Mucosa of stomach (tissue), 1 donor: ENCODE data around the gene NDUFV2.
"Not testable (repeated sequence)": the region's sequence is repeated elsewhere in the genome, so short reads cannot be mapped to it uniquely, and the experiment has no call there.

Experiments used
- H3K27me3 ChIP-seq: one replicate; pipeline ENCODE4 v1.7.0; 2013; ENCODE audit warnings: mild to moderate bottlenecking, low read length; ENCODE audit not compliant: control insufficient read depth, insufficient read depth
- H3K36me3 ChIP-seq: one replicate; pipeline ENCODE4 v1.7.0; 2013; ENCODE audit warnings: low read length; ENCODE audit not compliant: control insufficient read depth, insufficient read depth
- H3K4me1 ChIP-seq: one replicate; pipeline ENCODE4 v1.7.0; 2013; ENCODE audit warnings: mild to moderate bottlenecking, low read length; ENCODE audit not compliant: control insufficient read depth, insufficient read depth
- H3K4me3 ChIP-seq: one replicate; pipeline ENCODE4 v1.7.0; 2013; ENCODE audit warnings: low read length
- H3K9ac ChIP-seq: one replicate; pipeline ENCODE4 v1.7.0; 2013; ENCODE audit warnings: mild to moderate bottlenecking, low read length, moderate library complexity
- H3K9me3 ChIP-seq: one replicate; pipeline ENCODE4 v1.7.0; 2013; ENCODE audit warnings: mild to moderate bottlenecking, low read length, moderate library complexity; ENCODE audit not compliant: control insufficient read depth
- donor health status: Pancreatic carcinoma.

Gene NDUFV2

DNA sequence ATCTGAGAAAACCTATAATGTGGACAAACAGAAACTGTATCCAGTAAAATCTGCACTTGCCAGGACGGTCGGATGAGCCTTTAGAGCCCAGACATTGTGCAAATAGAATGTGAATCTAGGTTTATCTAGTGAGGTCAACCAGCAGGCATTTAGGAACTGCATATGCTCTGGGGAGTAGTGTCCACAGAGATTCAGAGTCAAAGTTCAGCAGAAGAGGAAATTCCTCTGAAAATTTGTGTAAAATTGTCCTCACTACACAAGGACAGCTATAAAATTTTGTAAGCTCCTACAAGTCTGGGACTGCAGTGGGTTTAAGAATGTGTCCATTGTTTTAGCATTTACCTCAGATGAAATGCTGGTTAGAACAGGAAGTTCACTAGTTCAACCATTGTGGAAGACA, 9.8 kb upstream of the NDUFV2 start:
- Histone ChIP-seq H3K4me1 (peaks cover 8% of the 10 kb centered on the region), H3K9ac (no peak overlapping the region), H3K27me3 (no peaks in the 10 kb centered on the region), H3K4me3 (no peak overlapping the region), H3K9me3 (no peaks in the 10 kb centered on the region), H3K36me3 (no peaks in the 10 kb centered on the region)

DNA sequence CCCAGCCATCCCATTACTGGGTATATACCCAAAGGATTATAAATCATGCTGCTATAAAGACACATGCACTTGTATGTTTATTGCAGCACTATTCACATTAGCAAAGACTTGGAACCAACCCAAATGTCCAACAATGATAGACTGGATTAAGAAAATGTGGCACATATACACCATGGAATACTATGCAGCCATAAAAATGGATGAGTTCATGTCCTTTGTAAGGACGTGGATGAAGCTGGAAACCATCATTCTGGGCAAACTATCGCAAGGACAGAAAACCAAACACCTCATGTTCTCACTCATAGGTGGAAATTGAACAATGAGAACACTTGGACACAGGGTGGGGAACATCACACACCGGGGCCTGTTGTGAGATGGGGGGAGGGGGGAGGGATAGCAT, 9.4 kb upstream of the NDUFV2 start:
- not testable (repeated sequence) for H3K36me3 ChIP-seq, H3K27me3 ChIP-seq, H3K4me1 ChIP-seq, H3K9ac ChIP-seq, H3K4me3 ChIP-seq, H3K9me3 ChIP-seq

DNA sequence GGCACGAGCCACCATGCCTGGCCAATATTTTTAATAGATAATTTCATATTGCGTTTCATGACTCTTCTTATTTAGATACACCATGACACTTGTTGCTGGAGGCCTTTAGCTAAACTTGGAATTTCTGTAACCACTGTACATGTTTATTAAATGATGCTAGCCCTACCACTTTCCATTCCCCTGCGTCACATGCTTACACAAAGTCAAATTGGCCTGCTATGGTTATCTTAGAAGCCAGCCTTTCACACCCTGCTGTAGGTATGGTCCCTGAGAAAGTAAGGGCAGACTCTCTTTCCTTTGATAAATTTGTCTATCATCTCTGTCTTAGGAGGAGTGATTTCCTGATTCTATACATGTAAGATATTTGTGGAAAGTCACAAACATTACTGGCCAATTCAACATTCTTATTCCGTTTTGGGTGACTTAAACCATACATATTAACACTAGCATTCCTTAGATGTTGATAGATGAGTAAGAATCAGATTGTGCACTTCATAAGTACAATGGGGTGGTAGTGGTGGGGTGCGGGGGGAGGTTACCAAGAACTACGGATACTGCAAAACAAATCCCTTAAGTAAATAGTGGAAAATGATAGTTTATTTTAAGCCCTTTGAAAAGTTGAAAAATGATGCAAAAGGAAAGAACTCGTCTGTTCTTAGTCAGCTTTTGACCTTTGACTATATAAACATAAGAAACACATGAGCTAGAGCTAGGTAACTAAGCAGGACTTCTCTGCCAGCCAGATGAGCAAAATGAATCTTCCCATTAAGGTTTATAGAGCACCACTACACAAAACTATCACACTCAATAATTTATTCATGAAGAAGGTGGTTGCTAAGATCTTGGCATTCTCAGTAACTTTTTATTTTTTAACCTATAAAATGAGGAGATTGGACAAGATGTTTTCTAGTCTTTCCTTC, 7.9 kb upstream of the NDUFV2 start:
- Histone ChIP-seq H3K36me3 (no peaks in the 10 kb centered on the region), H3K9ac (no peak overlapping the region), H3K9me3 (no peaks in the 10 kb centered on the region), H3K27me3 (no peaks in the 10 kb centered on the region), H3K4me1 (peaks cover 8% of the 10 kb centered on the region), H3K4me3 (no peak overlapping the region)

GRCh38 chr18:9095297-9096006, 7.0 kb upstream of the NDUFV2 start:
- Histone ChIP-seq H3K9ac (no peak overlapping the region), H3K27me3 (no peaks in the 10 kb centered on the region), H3K4me3 (no peak overlapping the region), H3K4me1 (peaks cover 8% of the 10 kb centered on the region), H3K9me3 (no peaks in the 10 kb centered on the region), H3K36me3 (no peaks in the 10 kb centered on the region)

- H3K4me1 ChIP-seq, result peaks cover 8% of the 10 kb centered on the region
- H3K9ac ChIP-seq, result no peak overlapping the region
- no peaks in the 10 kb centered on the region for H3K36me3 ChIP-seq
- H3K4me3 ChIP-seq, result no peak overlapping the region
- H3K9me3 ChIP-seq, result no peaks in the 10 kb centered on the region
- H3K27me3 ChIP-seq, result no peaks in the 10 kb centered on the region
Observed at GRCh38 chr18:9096007-9096371, 6.5 kb upstream of the NDUFV2 start.

DNA sequence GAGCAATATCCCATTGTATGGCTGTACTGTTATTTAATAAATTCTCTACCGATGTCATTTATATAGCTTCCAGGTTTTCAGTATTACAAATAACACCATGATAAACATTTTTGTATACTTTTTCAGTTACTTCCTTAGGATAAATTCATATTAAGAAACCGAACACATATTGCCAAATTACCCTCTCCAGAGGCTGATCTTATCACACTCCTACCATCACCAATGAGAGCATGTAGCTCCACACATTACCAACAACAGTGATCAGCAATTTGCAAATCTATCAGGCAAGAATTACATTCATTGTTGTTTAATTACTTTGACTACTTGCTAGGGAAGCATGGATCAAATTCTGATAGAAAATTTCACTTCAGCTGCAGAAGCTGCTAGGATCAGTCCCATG, 5.8 kb upstream of the NDUFV2 start:
- peaks cover 12% of the 10 kb centered on the region for H3K4me1 ChIP-seq
- H3K4me3 ChIP-seq, result no peak overlapping the region
- no peaks in the 10 kb centered on the region for H3K36me3 ChIP-seq
- H3K27me3 ChIP-seq, result no peaks in the 10 kb centered on the region
- H3K9me3 ChIP-seq, result no peaks in the 10 kb centered on the region
- no peak overlapping the region for H3K9ac ChIP-seq

GRCh38 chr18:9097349-9097748, 5.2 kb upstream of the NDUFV2 start:
- Histone ChIP-seq H3K4me3 (no peak overlapping the region), H3K4me1 (peaks cover 12% of the 10 kb centered on the region), H3K9me3 (no peaks in the 10 kb centered on the region), H3K36me3 (no peaks in the 10 kb centered on the region), H3K9ac (no peak overlapping the region), H3K27me3 (no peaks in the 10 kb centered on the region)

- H3K4me1 ChIP-seq, result peaks cover 15% of the 10 kb centered on the region
- no peak overlapping the region for H3K9ac ChIP-seq
- H3K9me3 ChIP-seq, result no peaks in the 10 kb centered on the region
- no peaks in the 10 kb centered on the region for H3K36me3 ChIP-seq
- H3K4me3 ChIP-seq, result no peak overlapping the region
- no peaks in the 10 kb centered on the region for H3K27me3 ChIP-seq
Observed at GRCh38 chr18:9100796-9101195, 1.7 kb upstream of the NDUFV2 start.

DNA sequence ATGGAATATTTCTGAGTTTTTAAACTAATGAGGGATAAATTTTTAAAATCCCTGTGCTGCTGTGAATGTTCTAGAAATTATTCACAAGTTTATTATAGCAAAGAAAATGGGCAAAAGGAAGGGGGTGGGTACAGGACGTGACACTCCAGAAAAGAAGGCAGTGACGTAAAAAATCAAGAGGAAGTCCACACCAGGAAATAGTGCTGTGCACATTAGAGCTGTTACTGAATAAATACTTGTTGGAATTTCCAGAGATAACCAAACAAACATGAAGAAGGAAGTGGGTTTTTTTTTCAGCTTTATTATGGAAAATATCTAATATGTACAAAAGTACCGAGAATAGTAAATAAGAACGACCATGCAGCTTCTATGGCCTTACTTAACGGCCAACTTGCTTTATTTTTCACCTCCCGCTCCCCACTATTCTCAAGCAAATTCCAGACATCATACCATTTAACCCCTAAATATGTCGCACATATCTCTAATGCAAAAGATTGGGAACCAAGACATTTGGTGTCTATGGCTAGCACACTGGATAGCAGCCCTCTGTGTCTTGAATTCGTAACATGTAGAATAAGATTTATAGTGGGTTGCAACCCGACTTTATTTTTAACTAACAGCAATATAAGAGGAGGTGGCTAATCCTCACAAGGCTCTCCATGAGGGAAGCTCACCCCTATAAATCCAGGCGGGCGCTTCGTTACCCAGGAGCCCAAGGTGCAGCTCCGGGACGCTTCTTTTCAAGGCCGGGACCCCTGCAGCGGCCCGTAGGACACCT, 580 bp upstream of the NDUFV2 start:
- H3K4me3 ChIP-seq, result peak overlapping the region; percentile 78
- no peaks in the 10 kb centered on the region for H3K27me3 ChIP-seq
- no peaks in the 10 kb centered on the region for H3K9me3 ChIP-seq
- H3K9ac ChIP-seq, result peak overlapping the region; percentile 92
- H3K36me3 ChIP-seq, result no peaks in the 10 kb centered on the region
- H3K4me1 ChIP-seq, result peaks cover 26% of the 10 kb centered on the region

DNA sequence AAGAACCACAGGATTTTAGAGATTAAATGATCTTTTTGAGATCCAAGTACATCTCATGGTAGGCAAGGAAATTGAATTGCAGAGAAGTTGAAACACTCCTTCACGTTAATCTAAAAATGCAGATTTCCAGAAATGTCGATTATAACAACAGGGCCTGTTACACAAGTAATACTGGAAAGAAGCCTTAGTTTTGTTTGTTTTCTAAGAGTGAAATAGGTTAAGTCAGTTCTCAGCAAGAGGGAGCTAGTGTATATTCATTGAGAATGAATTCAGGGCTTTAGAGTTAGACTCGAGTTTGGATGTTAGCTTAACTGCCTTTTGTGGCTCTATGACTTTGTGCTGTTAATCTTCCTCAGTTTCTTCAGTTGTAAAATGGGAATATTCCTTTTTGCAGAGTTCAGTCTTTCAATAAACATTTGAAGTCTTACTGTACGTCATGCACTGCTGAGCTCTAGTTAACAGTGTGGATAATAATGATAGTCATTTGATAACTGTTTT, 926 bp downstream of the NDUFV2 start:
- Histone ChIP-seq H3K4me3 (peak overlapping the region; percentile 11), H3K4me1 (peaks cover 34% of the 10 kb centered on the region), H3K9me3 (no peaks in the 10 kb centered on the region), H3K9ac (peak overlapping the region; percentile 92), H3K36me3 (no peaks in the 10 kb centered on the region), H3K27me3 (no peaks in the 10 kb centered on the region)

GRCh38 chr18:9104244-9104901, 1.9 kb downstream of the NDUFV2 start:
- peaks cover 40% of the 10 kb centered on the region for H3K4me1 ChIP-seq
- H3K4me3 ChIP-seq, result no peak overlapping the region
- H3K27me3 ChIP-seq, result no peaks in the 10 kb centered on the region
- no peaks in the 10 kb centered on the region for H3K36me3 ChIP-seq
- H3K9ac ChIP-seq, result peak overlapping the region; percentile 92
- H3K9me3 ChIP-seq, result no peaks in the 10 kb centered on the region
